ENCODE results near the gene VASH1. TPM values are rescaled to one million over a fixed set of nuclear protein-coding genes. Genes with fewer than 3 reads are reported as not detected.

Gene VASH1
- total RNA-seq, 2 donors from 2014 or later = 11.7 to 16.8 TPM

- peak overlapping the region; percentile 2 for H3K4me3 Mint-ChIP-seq
- no peaks in the 10 kb centered on the region for H3K27me3 Mint-ChIP-seq
- ATAC-seq (no peak), DNase-seq (no peak)
- peaks cover 20% of the 10 kb centered on the region for H3K4me1 Mint-ChIP-seq
- peak overlapping the region; percentile 96 for H3K27ac Mint-ChIP-seq
- H3K9me3 ChIP-seq (ENCODE audit: control insufficient read depth, low read length, poor library complexity, severe bottlenecking) = no peaks in the 10 kb centered on the region
- peaks cover 3% of the 10 kb centered on the region for H3K36me3 Mint-ChIP-seq (ENCODE audit: low read depth)
Measured at GRCh38 chr14:76770521-76771436, 9.5 kb downstream of the VASH1 start.

GRCh38 chr14:76771437-76771980 lies 10.2 kb downstream of the VASH1 start:
- no peak for ATAC-seq
- no peak for DNase-seq
- Mint-ChIP-seq H3K4me1 (peaks cover 22% of the 10 kb centered on the region), H3K27ac (peak overlapping the region; percentile 76), H3K4me3 (no peak overlapping the region), H3K36me3 (ENCODE audit: low read depth) (peaks cover 3% of the 10 kb centered on the region), H3K27me3 (no peaks in the 10 kb centered on the region)
- no peaks in the 10 kb centered on the region for H3K9me3 ChIP-seq (ENCODE audit: control insufficient read depth, low read length, poor library complexity, severe bottlenecking)

- peak overlapping the region; percentile 86 for H3K27ac Mint-ChIP-seq
- no peak for DNase-seq
- peaks cover 3% of the 10 kb centered on the region for H3K36me3 Mint-ChIP-seq (ENCODE audit: low read depth)
- no peak overlapping the region for H3K4me3 Mint-ChIP-seq
- H3K4me1 Mint-ChIP-seq = peaks cover 24% of the 10 kb centered on the region
- no peaks in the 10 kb centered on the region for H3K9me3 ChIP-seq (ENCODE audit: control insufficient read depth, low read length, poor library complexity, severe bottlenecking)
- no peak for ATAC-seq
- H3K27me3 Mint-ChIP-seq = no peaks in the 10 kb centered on the region
Measured at GRCh38 chr14:76772300-76773187, 11.3 kb downstream of the VASH1 start.

- no peaks in the 10 kb centered on the region for H3K9me3 ChIP-seq (ENCODE audit: control insufficient read depth, low read length, poor library complexity, severe bottlenecking)
- peak overlapping the region; percentile 86 for H3K27ac Mint-ChIP-seq
- DNase-seq (no peak), ATAC-seq (no peak)
- peaks cover 3% of the 10 kb centered on the region for H3K36me3 Mint-ChIP-seq (ENCODE audit: low read depth)
- peaks cover 18% of the 10 kb centered on the region for H3K4me1 Mint-ChIP-seq
- H3K27me3 Mint-ChIP-seq = no peaks in the 10 kb centered on the region
- no peak overlapping the region for H3K4me3 Mint-ChIP-seq
Measured at GRCh38 chr14:76773188-76773885, 12.1 kb downstream of the VASH1 start.

GRCh38 chr14:76773956-76774820 lies 12.9 kb downstream of the VASH1 start:
- H3K4me1 Mint-ChIP-seq = peaks cover 10% of the 10 kb centered on the region
- no peak overlapping the region for H3K4me3 Mint-ChIP-seq
- no peak for DNase-seq
- no peaks in the 10 kb centered on the region for H3K9me3 ChIP-seq (ENCODE audit: control insufficient read depth, low read length, poor library complexity, severe bottlenecking)
- peak overlapping the region; percentile 86 for H3K27ac Mint-ChIP-seq
- H3K36me3 Mint-ChIP-seq (ENCODE audit: low read depth) = peaks cover 3% of the 10 kb centered on the region
- ATAC-seq = no peak
- no peaks in the 10 kb centered on the region for H3K27me3 Mint-ChIP-seq

- ATAC-seq = no peak
- H3K27ac Mint-ChIP-seq = peak overlapping the region; percentile 86
- H3K27me3 Mint-ChIP-seq = no peaks in the 10 kb centered on the region
- H3K36me3 Mint-ChIP-seq (ENCODE audit: low read depth) = peaks cover 3% of the 10 kb centered on the region
- no peaks in the 10 kb centered on the region for H3K9me3 ChIP-seq (ENCODE audit: control insufficient read depth, low read length, poor library complexity, severe bottlenecking)
- H3K4me1 Mint-ChIP-seq = peaks cover 10% of the 10 kb centered on the region
- no peak for DNase-seq
- H3K4me3 Mint-ChIP-seq = no peak overlapping the region
Measured at GRCh38 chr14:76774821-76775694, 13.8 kb downstream of the VASH1 start.

- H3K36me3 Mint-ChIP-seq (ENCODE audit: low read depth) = peaks cover 6% of the 10 kb centered on the region
- H3K27ac Mint-ChIP-seq = no peak overlapping the region
- ATAC-seq (no peak), DNase-seq (no peak)
- H3K27me3 Mint-ChIP-seq = no peaks in the 10 kb centered on the region
- no peaks in the 10 kb centered on the region for H3K9me3 ChIP-seq (ENCODE audit: control insufficient read depth, low read length, poor library complexity, severe bottlenecking)
- H3K4me3 Mint-ChIP-seq = no peak overlapping the region
- H3K4me1 Mint-ChIP-seq = peaks cover 10% of the 10 kb centered on the region
Measured at GRCh38 chr14:76775695-76776427, 14.6 kb downstream of the VASH1 start.

- Mint-ChIP-seq H3K27ac (peak overlapping the region; percentile 39), H3K4me1 (peaks cover 10% of the 10 kb centered on the region), H3K4me3 (no peak overlapping the region), H3K27me3 (no peaks in the 10 kb centered on the region), H3K36me3 (ENCODE audit: low read depth) (peaks cover 6% of the 10 kb centered on the region)
- no peaks in the 10 kb centered on the region for H3K9me3 ChIP-seq (ENCODE audit: control insufficient read depth, low read length, poor library complexity, severe bottlenecking)
- DNase-seq (no peak), ATAC-seq (peak; percentile 26)
Measured at GRCh38 chr14:76776428-76777251, 15.4 kb downstream of the VASH1 start.

- H3K36me3 Mint-ChIP-seq (ENCODE audit: low read depth) = peaks cover 6% of the 10 kb centered on the region
- no peak overlapping the region for H3K4me3 Mint-ChIP-seq
- DNase-seq (no peak), ATAC-seq (no peak)
- peak overlapping the region; percentile 39 for H3K27ac Mint-ChIP-seq
- peaks cover 16% of the 10 kb centered on the region for H3K4me1 Mint-ChIP-seq
- no peaks in the 10 kb centered on the region for H3K27me3 Mint-ChIP-seq
- no peaks in the 10 kb centered on the region for H3K9me3 ChIP-seq (ENCODE audit: control insufficient read depth, low read length, poor library complexity, severe bottlenecking)
Measured at GRCh38 chr14:76777721-76778120, 16.5 kb downstream of the VASH1 start.

- peak overlapping the region; percentile 54 for H3K27ac Mint-ChIP-seq
- no peak overlapping the region for H3K4me3 Mint-ChIP-seq
- no peaks in the 10 kb centered on the region for H3K27me3 Mint-ChIP-seq
- H3K9me3 ChIP-seq (ENCODE audit: control insufficient read depth, low read length, poor library complexity, severe bottlenecking) = no peaks in the 10 kb centered on the region
- H3K36me3 Mint-ChIP-seq (ENCODE audit: low read depth) = peaks cover 9% of the 10 kb centered on the region
- ATAC-seq = no peak
- H3K4me1 Mint-ChIP-seq = peaks cover 25% of the 10 kb centered on the region
- no peak for DNase-seq
Measured at GRCh38 chr14:76778546-76779215, 17.4 kb downstream of the VASH1 start.
